Measurements from ENCODE around the gene RNU4-1.
"Not testable (repeated sequence)": the region's sequence is repeated elsewhere in the genome, so short reads cannot be mapped to it uniquely, and the experiment has no call there.

Gene RNU4-1

GRCh38 chr12:120257041-120257821, 35.8 kb downstream of the RNU4-1 start:
- peak; percentile 41 for DNase-seq

- DNase-seq: no peak
Measured at GRCh38 chr12:120254809-120255208, 38.2 kb downstream of the RNU4-1 start.

GRCh38 chr12:120253313-120253712, 39.7 kb downstream of the RNU4-1 start:
- not testable (repeated sequence) for DNase-seq

GRCh38 chr12:120252071-120252906, 40.7 kb downstream of the RNU4-1 start:
- DNase-seq: no peak

- not testable (repeated sequence) for DNase-seq
Measured at GRCh38 chr12:120251364-120252070, 41.5 kb downstream of the RNU4-1 start.

GRCh38 chr12:120249875-120250795, 42.9 kb downstream of the RNU4-1 start:
- no peak for DNase-seq

- no peak for DNase-seq
Measured at GRCh38 chr12:120249266-120249874, 43.7 kb downstream of the RNU4-1 start.

GRCh38 chr12:120247621-120248030, 45.4 kb downstream of the RNU4-1 start:
- no peak for DNase-seq

- no peak for DNase-seq
Measured at GRCh38 chr12:120247183-120247582, 45.9 kb downstream of the RNU4-1 start.

GRCh38 chr12:120246705-120247104, 46.3 kb downstream of the RNU4-1 start:
- DNase-seq: not testable (repeated sequence)
